Stimulated activated effector memory CD8-positive, alpha-beta T cell treated with anti-CD3 and anti-CD28 coated beads, Interleukin-12 subunit alpha, Interleukin-12 subunit beta, amount 100 ng/mL, for 72 hours (primary cell): ENCODE results near the gene FRMD4A.

Experiments
- ATAC-seq: fragments of 150-1000 bp; cut with Tn5 transposase; 2 replicates; pipeline ENCODE4 v1.10.0; 2021
- DNase-seq, 2 donors: peaks; one replicate each; pipeline ENCODE4 v3.0.0; 2021 to 2022; ENCODE audit warnings: low spot score in 2 of 2
- H3K27ac Mint-ChIP-seq: one replicate; pipeline ENCODE4 v1.8.0; 2022; ENCODE audit warnings: mild to moderate bottlenecking, mixed read lengths
- H3K36me3 Mint-ChIP-seq: one replicate; pipeline ENCODE4 v1.8.0; 2022; ENCODE audit warnings: mild to moderate bottlenecking, mixed read lengths
- H3K4me1 Mint-ChIP-seq: one replicate; pipeline ENCODE4 v1.8.0; 2022; ENCODE audit warnings: mixed read lengths
- H3K4me3 Mint-ChIP-seq: one replicate; pipeline ENCODE4 v1.8.0; 2022; ENCODE audit warnings: mild to moderate bottlenecking, mixed read lengths
- H3K9me3 Mint-ChIP-seq: one replicate; pipeline ENCODE4 v1.8.0; 2022; ENCODE audit warnings: mixed read lengths

FRMD4A gene

GRCh38 chr10:13803566-13804554 lies 526.9 kb downstream of the FRMD4A start:
- Mint-ChIP-seq H3K4me3 (no peak overlapping the region), H3K4me1 (peaks cover 7% of the 10 kb centered on the region), H3K9me3 (no peaks in the 10 kb centered on the region), H3K27ac (no peak overlapping the region), H3K36me3 (no peaks in the 10 kb centered on the region)
- ATAC-seq (no peak), DNase-seq (no peak)

DNA sequence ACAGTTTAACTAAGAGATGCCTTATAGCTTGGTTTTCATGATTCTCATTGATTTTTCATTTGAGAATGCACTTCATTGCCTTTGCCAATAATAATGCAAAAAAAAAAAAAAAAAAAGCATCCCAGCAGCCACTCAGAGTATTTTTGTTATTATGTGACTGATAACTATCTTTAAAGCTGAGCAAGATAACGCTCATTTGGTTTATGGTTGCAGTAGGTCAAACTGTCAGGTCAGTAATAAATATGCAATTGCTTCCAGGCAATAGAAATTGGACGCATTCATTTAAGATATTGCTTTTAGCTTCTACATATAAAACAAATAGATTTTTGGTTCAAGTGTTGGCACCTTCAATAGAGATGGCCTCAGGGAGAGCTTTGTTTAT lies 528.8 kb downstream of the FRMD4A start:
- DNase-seq = no peak
- no peaks in the 10 kb centered on the region for H3K9me3 Mint-ChIP-seq
- no peaks in the 10 kb centered on the region for H3K36me3 Mint-ChIP-seq
- no peak overlapping the region for H3K27ac Mint-ChIP-seq
- peaks cover 7% of the 10 kb centered on the region for H3K4me1 Mint-ChIP-seq
- no peak overlapping the region for H3K4me3 Mint-ChIP-seq
- ATAC-seq = no peak

- DNase-seq = no peak
- Mint-ChIP-seq H3K4me1 (peaks cover 9% of the 10 kb centered on the region), H3K27ac (no peak overlapping the region)
Observed at GRCh38 chr10:13801156-13801906, 529.4 kb downstream of the FRMD4A start.

GRCh38 chr10:13797164-13797563 lies 533.6 kb downstream of the FRMD4A start:
- H3K27ac Mint-ChIP-seq = no peak overlapping the region
- H3K4me1 Mint-ChIP-seq = peaks cover 27% of the 10 kb centered on the region
- no peak overlapping the region for H3K4me3 Mint-ChIP-seq
- DNase-seq = no peak
- no peaks in the 10 kb centered on the region for H3K36me3 Mint-ChIP-seq
- ATAC-seq = no peak
- H3K9me3 Mint-ChIP-seq = no peaks in the 10 kb centered on the region

More at GRCh38 chr10:13801156-13801906, 529.4 kb downstream of the FRMD4A start:
- no peak for ATAC-seq
- no peaks in the 10 kb centered on the region for H3K36me3 Mint-ChIP-seq
- H3K4me3 Mint-ChIP-seq = no peak overlapping the region
- no peaks in the 10 kb centered on the region for H3K9me3 Mint-ChIP-seq

GRCh38 chr10:13795653-13796555 lies 534.8 kb downstream of the FRMD4A start:
- Mint-ChIP-seq H3K9me3 (no peaks in the 10 kb centered on the region), H3K4me3 (no peak overlapping the region), H3K27ac (no peak overlapping the region), H3K36me3 (no peaks in the 10 kb centered on the region), H3K4me1 (peaks cover 27% of the 10 kb centered on the region)
- no peak for DNase-seq
- ATAC-seq = no peak

DNA sequence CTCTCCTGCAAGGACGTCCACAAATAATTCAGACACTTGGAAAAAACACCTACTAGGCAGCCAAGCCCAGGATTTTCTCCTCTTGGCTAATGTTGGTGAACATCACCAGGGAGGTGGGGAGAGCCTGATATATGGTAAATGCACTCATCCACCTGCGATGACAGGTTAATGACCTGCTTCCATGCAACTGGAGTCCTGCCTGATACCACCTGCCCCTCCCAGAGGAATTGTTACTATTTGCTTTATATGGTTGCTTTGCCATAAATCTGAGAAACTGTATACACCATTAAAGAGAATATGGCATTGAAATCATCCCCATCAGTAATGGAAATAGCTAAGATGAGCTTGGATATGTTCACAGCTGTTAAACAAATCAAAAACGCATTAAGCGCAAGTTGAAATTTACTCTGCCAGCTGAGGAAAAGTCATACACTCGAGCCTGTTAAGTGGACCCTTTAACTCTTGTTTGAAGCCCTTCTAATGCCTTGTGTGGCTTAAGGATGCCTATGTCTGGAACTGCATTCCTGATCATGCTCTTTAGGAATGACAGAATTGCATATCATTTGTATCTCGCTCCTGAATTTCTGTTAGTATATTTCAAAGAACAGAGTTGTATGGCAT lies 535.6 kb downstream of the FRMD4A start:
- H3K9me3 Mint-ChIP-seq = no peaks in the 10 kb centered on the region
- DNase-seq = no peak
- ATAC-seq = no peak
- H3K4me3 Mint-ChIP-seq = no peak overlapping the region
- H3K36me3 Mint-ChIP-seq = no peaks in the 10 kb centered on the region
- H3K27ac Mint-ChIP-seq = no peak overlapping the region
- peaks cover 27% of the 10 kb centered on the region for H3K4me1 Mint-ChIP-seq

- H3K4me3 Mint-ChIP-seq = no peak overlapping the region
- no peak for DNase-seq
- H3K9me3 Mint-ChIP-seq = no peaks in the 10 kb centered on the region
- H3K36me3 Mint-ChIP-seq = no peaks in the 10 kb centered on the region
- no peak overlapping the region for H3K27ac Mint-ChIP-seq
- no peak for ATAC-seq
- peaks cover 22% of the 10 kb centered on the region for H3K4me1 Mint-ChIP-seq
Observed at GRCh38 chr10:13792006-13792405, 538.7 kb downstream of the FRMD4A start.

GRCh38 chr10:13791483-13791882 lies 539.2 kb downstream of the FRMD4A start:
- DNase-seq (no peak), ATAC-seq (no peak)
- no peak overlapping the region for H3K4me3 Mint-ChIP-seq
- no peaks in the 10 kb centered on the region for H3K36me3 Mint-ChIP-seq
- H3K9me3 Mint-ChIP-seq = no peaks in the 10 kb centered on the region
- H3K27ac Mint-ChIP-seq = no peak overlapping the region
- H3K4me1 Mint-ChIP-seq = peaks cover 27% of the 10 kb centered on the region

- no peaks in the 10 kb centered on the region for H3K36me3 Mint-ChIP-seq
- DNase-seq (no peak), ATAC-seq (no peak)
- no peaks in the 10 kb centered on the region for H3K9me3 Mint-ChIP-seq
- peaks cover 18% of the 10 kb centered on the region for H3K4me1 Mint-ChIP-seq
- H3K4me3 Mint-ChIP-seq = no peak overlapping the region
- no peak overlapping the region for H3K27ac Mint-ChIP-seq
Observed at GRCh38 chr10:13790196-13790595, 540.5 kb downstream of the FRMD4A start.

DNA sequence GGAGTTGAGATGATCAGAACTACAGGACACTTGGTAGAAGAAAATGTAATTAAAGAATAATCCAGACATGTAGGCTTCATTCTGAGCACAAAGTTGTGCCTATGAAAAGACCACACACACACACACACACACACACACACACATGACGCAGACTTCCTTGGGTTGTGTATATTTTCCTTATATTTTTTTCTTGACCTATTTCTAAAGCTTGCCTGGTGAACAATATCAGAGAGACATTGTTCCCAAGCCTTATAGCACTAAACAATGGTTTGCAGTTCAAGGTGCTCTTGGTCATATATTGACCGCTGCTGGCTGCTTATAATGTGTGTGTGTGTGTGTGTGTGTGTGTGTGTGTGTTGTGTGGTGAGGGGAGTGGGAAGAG lies 541.3 kb downstream of the FRMD4A start:
- no peaks in the 10 kb centered on the region for H3K36me3 Mint-ChIP-seq
- no peak for ATAC-seq
- H3K4me1 Mint-ChIP-seq = peaks cover 16% of the 10 kb centered on the region
- peak overlapping the region; percentile 25 for H3K4me3 Mint-ChIP-seq
- H3K9me3 Mint-ChIP-seq = no peaks in the 10 kb centered on the region
- DNase-seq = no peak
- peak overlapping the region; percentile 94 for H3K27ac Mint-ChIP-seq

DNA sequence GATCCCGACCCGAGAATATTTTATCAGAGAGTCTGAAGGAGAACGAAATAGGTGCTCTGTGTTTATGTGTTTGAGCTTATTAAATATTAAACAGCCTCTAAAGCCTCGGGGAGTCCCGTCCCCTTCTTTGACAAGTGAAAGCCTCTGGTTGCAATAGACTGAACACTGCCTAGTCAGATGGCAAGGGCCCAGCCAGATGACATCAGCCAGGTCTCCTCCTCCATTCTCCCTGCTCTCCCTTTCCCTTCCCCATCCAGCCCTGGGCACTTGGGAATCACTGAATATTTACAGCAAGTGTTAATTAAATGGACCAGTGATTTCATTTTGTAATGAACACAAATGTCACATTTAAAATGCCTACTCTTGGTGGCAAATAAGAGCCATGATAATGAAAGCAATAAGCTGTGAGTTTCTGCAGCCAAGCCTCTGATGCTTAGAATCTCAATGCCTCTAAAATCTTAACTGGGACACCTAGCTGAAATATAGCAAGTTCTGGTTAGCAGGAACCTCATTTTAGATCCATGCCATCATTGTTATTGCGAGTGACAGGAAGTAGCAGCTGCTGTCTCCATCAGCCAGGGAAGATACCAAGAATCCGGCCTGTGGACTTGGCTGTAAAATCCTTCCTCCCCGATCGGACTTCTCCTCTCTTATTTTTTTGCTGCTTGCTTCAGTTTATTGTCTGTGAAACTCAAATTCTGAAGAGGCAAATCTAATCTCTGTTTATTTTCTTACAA lies 541.8 kb downstream of the FRMD4A start:
- no peaks in the 10 kb centered on the region for H3K36me3 Mint-ChIP-seq
- peak overlapping the region; percentile 94 for H3K27ac Mint-ChIP-seq
- peaks cover 16% of the 10 kb centered on the region for H3K4me1 Mint-ChIP-seq
- H3K4me3 Mint-ChIP-seq = peak overlapping the region; percentile 25
- no peaks in the 10 kb centered on the region for H3K9me3 Mint-ChIP-seq
- ATAC-seq (no peak), DNase-seq (no peak)

GRCh38 chr10:13788320-13788600 lies 542.5 kb downstream of the FRMD4A start:
- Mint-ChIP-seq H3K4me1 (peaks cover 17% of the 10 kb centered on the region), H3K9me3 (no peaks in the 10 kb centered on the region), H3K36me3 (no peaks in the 10 kb centered on the region), H3K4me3 (peak overlapping the region; percentile 25), H3K27ac (peak overlapping the region; percentile 94)
- DNase-seq (no peak), ATAC-seq (no peak)

GRCh38 chr10:13787015-13787421 lies 543.7 kb downstream of the FRMD4A start:
- Mint-ChIP-seq H3K4me3 (peak overlapping the region; percentile 52), H3K36me3 (no peaks in the 10 kb centered on the region), H3K27ac (peak overlapping the region; percentile 94), H3K4me1 (peaks cover 17% of the 10 kb centered on the region), H3K9me3 (no peaks in the 10 kb centered on the region)
- ATAC-seq (peak; percentile 92), DNase-seq (peak; percentile 22 to 81)

DNA sequence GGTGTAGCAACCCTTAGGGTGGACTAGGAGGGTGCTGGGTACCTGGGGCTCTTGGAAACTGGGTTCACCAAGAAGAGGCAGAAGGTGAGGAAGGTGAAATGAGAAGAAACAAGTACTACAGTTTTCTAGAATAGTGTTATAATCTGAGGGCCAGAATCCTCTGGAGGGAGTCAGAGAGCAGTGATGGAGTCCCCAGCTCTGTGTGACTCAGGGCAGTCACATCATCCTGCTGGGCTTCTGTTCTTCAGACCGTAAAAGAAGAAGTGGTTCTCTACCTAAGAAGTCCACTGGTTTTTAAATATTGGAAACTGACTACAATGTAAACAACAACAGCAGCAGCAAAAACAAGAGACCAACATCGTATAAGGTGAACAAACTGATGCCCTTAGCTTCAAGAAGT lies 546.7 kb downstream of the FRMD4A start:
- Mint-ChIP-seq H3K27ac (peak overlapping the region; percentile 60), H3K4me3 (no peak overlapping the region)

More for the DNA sequence above, 546.7 kb downstream of the FRMD4A start:
- peak; percentile 65 for ATAC-seq
- Mint-ChIP-seq H3K36me3 (no peaks in the 10 kb centered on the region), H3K9me3 (no peaks in the 10 kb centered on the region), H3K4me1 (peaks cover 17% of the 10 kb centered on the region)
- no peak for DNase-seq
